ENCODE measurements around the gene STAP2. TPM values are rescaled to one million over a fixed set of nuclear protein-coding genes. Genes with fewer than 3 reads are reported as not detected.

The STAP2 gene
- total and polyA plus RNA-seq, 9 of the 15 experiments (the other 6 are each of a cell fraction or from before 2014, with no cell fraction given), result 1.2 to 9.8 (median 4.5) TPM

GRCh38 chr19:4352701-4353121 lies 14.1 kb upstream of the STAP2 start (continued):
- peak; percentile 56 for TF ChIP-seq DEAF1 (CRISPR knock-in tag; IDR thresholded peaks at IDR 0.05)
- no peak for TF ChIP-seq E2F6 (IDR thresholded peaks at IDR 0.05; ENCODE audit: borderline replicate concordance in 1 of 2, extremely low read depth in 1 of 2, insufficient read depth in 1 of 2, insufficient read length in 1 of 2, low read depth in 1 of 2, low read length in 1 of 2, poor library complexity in 1 of 2, severe bottlenecking in 1 of 2)
- TF ChIP-seq ZNF655 (CRISPR knock-in tag; IDR thresholded peaks at IDR 0.05), result no peak
- no peak for TF ChIP-seq FOXO4 (CRISPR knock-in tag; IDR thresholded peaks at IDR 0.05)
- TF ChIP-seq XRCC3 (IDR thresholded peaks at IDR 0.05), result no peak
- TF ChIP-seq ZNF699 (CRISPR knock-in tag; IDR thresholded peaks at IDR 0.05; ENCODE audit: insufficient replicate concordance), result no peak
- TF ChIP-seq RAD51 (IDR thresholded peaks at IDR 0.05; ENCODE audit: borderline replicate concordance, low read depth), result no peak
- peak; percentile 30; the same call in 1 of the 2 replicates for TF ChIP-seq XRCC5 (IDR thresholded peaks at IDR 0.05; ENCODE audit: low read depth, low read length)
- no peak for TF ChIP-seq ZNF551 (CRISPR knock-in tag; IDR thresholded peaks at IDR 0.05)
- TF ChIP-seq ZNF609 (CRISPR knock-in tag; IDR thresholded peaks at IDR 0.05; ENCODE audit: borderline replicate concordance), result no peak
- peak; percentile 85 to 86 (median 85) for TF ChIP-seq CTCF (IDR thresholded peaks at IDR 0.05 in 2 of 3, conservative IDR thresholded peaks at IDR 0.05 in 1 of 3; ENCODE audit: insufficient read depth in 2 of 3, low read depth in 1 of 3, low read length in 3 of 3)
